ENCODE measurements around the gene PRM3.

Gene PRM3

GRCh38 chr16:11315510-11315909, 42.1 kb upstream of the PRM3 start:
- H3K27ac ChIP-seq: no peak overlapping the region
- TF ChIP-seq, protein P1, sequence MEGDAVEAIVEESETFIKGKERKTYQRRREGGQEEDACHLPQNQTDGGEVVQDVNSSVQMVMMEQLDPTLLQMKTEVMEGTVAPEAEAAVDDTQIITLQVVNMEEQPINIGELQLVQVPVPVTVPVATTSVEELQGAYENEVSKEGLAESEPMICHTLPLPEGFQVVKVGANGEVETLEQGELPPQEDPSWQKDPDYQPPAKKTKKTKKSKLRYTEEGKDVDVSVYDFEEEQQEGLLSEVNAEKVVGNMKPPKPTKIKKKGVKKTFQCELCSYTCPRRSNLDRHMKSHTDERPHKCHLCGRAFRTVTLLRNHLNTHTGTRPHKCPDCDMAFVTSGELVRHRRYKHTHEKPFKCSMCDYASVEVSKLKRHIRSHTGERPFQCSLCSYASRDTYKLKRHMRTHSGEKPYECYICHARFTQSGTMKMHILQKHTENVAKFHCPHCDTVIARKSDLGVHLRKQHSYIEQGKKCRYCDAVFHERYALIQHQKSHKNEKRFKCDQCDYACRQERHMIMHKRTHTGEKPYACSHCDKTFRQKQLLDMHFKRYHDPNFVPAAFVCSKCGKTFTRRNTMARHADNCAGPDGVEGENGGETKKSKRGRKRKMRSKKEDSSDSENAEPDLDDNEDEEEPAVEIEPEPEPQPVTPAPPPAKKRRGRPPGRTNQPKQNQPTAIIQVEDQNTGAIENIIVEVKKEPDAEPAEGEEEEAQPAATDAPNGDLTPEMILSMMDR (conservative IDR thresholded peaks at IDR 0.05): no peak

- TF ChIP-seq, protein P1 (conservative IDR thresholded peaks at IDR 0.05): no peak
- H3K27ac ChIP-seq: no peak overlapping the region
These were observed 41.0 kb upstream of the PRM3 start for GRCh38 chr16:11314309-11314894.

DNA sequence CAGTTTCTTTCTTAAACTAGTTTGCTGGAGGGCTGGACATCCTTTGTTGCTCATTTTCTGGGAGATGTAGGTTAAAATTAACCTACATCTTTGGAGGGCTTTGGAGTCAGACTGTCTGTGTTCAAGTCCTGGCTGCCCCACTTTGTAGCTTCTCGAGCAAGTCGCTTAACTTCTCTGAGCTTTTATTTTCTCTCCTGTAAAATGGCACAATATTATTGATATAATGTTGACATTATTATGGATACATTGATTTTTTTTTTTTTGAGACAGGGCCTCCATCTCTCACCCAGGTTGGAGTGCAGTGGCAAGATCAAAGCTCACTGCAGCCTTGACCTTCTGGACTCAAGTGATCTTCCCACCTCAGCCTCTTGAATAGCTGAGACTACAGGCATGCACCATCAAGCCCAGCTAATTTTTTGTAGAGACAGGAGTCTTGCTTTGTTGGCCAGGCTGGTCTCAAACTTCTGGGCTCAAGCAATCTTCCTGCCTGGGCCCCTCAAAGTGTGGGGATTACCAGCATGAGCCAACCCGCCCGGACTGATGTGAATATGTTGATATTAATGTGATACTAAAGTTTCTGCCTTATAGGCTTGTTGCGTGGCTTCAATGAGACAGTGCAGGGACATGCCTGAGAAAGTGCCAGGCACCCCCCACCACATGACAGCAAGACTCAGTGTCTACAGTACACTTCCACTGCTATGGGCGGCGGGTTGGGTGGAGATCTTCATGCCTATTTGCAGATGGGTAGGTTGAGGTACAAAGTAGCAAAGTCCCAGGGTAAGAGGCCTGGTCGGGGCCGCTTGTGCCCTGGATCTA, 40.3 kb upstream of the PRM3 start:
- no peak overlapping the region for H3K27ac ChIP-seq
- TF ChIP-seq, protein P1 (conservative IDR thresholded peaks at IDR 0.05): no peak

DNA sequence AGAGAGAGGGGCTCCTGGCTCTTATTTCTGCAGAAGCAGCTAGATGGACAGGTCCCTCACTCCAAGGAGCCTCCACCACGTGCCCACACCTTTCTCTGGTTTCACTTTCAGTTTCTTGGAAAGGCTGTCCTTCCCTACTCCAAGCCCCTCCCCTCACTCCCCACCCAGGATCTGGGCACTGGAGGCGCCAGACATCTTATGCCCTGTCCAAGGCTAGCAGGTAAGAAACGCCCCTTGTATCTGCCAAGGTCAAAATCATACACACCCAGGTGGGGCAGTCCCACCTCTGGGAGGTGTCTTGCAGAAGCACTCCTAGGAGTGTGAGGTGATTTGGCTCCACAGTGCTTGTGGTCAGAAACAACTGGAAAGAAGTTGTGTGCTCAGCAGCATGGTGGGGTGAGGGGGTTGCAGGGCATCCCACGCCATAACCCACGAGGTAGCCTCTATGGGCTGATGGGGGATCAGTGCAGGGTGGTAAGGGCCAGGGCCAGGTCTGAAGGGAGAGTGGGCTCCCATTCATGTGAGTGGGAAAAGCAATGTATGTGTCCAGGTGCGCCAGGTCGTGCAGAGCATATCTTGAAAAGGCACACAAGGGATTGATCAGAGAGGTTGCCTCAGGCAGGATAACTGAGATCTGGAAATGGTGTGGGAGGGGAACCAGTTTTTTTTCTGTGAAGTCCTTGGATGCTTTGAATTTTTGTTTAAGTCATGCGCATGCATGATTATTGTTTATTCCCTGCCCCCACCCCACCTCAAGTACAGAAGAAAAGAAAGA, 39.5 kb upstream of the PRM3 start:
- H3K27ac ChIP-seq: no peak overlapping the region
- TF ChIP-seq, protein P1 (conservative IDR thresholded peaks at IDR 0.05): no peak

- TF ChIP-seq, protein P1 (conservative IDR thresholded peaks at IDR 0.05): no peak
- H3K27ac ChIP-seq: no peak overlapping the region
These were observed 37.6 kb upstream of the PRM3 start for GRCh38 chr16:11310997-11311561.

DNA sequence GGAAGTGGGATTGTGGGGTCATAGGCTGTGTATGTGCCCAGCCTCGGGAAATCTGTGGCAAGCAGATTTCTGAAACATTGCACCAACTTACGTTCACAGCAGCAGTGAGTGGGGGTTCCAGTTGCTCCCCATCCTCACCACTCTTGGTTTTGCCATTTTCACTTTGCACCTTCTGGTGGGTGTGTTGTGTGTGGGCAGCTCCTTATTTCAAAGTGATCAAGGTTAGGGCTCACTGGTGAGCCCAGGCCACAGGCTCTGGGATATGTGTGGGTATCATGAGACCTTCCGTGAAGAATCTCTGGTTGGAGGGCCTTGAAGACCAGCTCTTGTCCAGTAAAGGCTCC, 37.2 kb upstream of the PRM3 start:
- TF ChIP-seq, protein P1 (conservative IDR thresholded peaks at IDR 0.05): no peak
- no peak overlapping the region for H3K27ac ChIP-seq

Measured in VCaP (cell line).